ENCODE results near the gene SYNGR1. TPM values are rescaled to one million over a fixed set of nuclear protein-coding genes. Genes with fewer than 3 reads are reported as not detected.

SYNGR1 gene
- total RNA-seq, 2 experiments from 2014 or later: 2.4 to 3.8 TPM

DNA sequence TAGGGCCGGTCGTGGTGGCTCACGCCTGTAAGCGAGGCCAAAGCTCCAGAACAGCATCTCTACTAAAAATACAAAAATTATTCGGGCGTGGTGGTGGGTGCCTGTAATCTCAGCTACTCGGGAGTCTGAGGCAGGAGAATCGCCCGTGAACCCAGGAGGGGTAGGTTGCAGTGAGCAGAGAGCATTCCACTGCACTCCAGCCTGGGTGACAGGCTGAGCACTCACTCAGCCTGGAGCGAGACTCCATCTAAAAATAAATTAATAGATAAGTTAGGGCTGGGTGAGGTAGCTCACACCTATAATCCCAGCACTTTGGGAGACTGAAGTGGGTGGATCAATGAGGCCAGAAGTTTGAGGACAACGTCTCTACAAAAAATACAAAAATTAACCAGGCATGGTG lies 39.6 kb downstream of the SYNGR1 start:
- intact Hi-C loops (cut with micrococcal nuclease): loop anchor here (10.0 kb wide), 1 partner anchor 65 kb away; no protein-coding TSS in a partner anchor
- Mint-ChIP-seq H3K27me3 (no peaks in the 10 kb centered on the region), H3K27ac (no peak overlapping the region), H3K36me3 (ENCODE audit: low read depth) (no peaks in the 10 kb centered on the region), H3K9me3 (no peaks in the 10 kb centered on the region), H3K4me3 (peak overlapping the region; percentile 15), H3K4me1 (ENCODE audit: low read depth) (peaks cover 8% of the 10 kb centered on the region)
- ChIA-PET CTCF (interaction anchor here (1.0 to 1.4 kb wide), 2 partner anchors 10 to 45 kb away, joined by 3 to 5 read pairs; partner anchors contain the start of gene TAB1), POLR2A (interaction anchor here (0.6 to 1.7 kb wide), 3 partner anchors 9 to 71 kb away, joined by 3 to 6 read pairs (median 5); partner anchors contain the start of gene TAB1)
- TF ChIP-seq CTCF (IDR thresholded peaks at IDR 0.05): no peak
- ATAC-seq: no peak
- DNase-seq: no peak

GRCh38 chr22:39392341-39392948 lies 42.7 kb downstream of the SYNGR1 start:
- no peak overlapping the region for H3K27ac Mint-ChIP-seq
- H3K27me3 Mint-ChIP-seq: no peaks in the 10 kb centered on the region
- H3K4me1 Mint-ChIP-seq (ENCODE audit: low read depth): peaks cover 7% of the 10 kb centered on the region
- POLR2A ChIA-PET: interaction anchor here (1.8 kb wide), 1 partner anchor 73 kb away, joined by 7 read pairs; the partner anchor contains the start of gene RPL3
- no peak for TF ChIP-seq CTCF (IDR thresholded peaks at IDR 0.05)
- intact Hi-C loops (cut with micrococcal nuclease): no loop called here
- ATAC-seq: no peak
- no peak for DNase-seq
- CTCF ChIA-PET: interaction anchor here (0.9 to 2.3 kb wide), 2 partner anchors 23 to 137 kb away, joined by 3 to 7 read pairs; no protein-coding TSS in a partner anchor
- no peaks in the 10 kb centered on the region for H3K36me3 Mint-ChIP-seq (ENCODE audit: low read depth)
- no peak overlapping the region for H3K4me3 Mint-ChIP-seq
- H3K9me3 Mint-ChIP-seq: no peaks in the 10 kb centered on the region

- DNase-seq (no peak), ATAC-seq (no peak)
- peaks cover 5% of the 10 kb centered on the region for H3K36me3 Mint-ChIP-seq (ENCODE audit: low read depth)
- H3K27me3 Mint-ChIP-seq: no peaks in the 10 kb centered on the region
- H3K27ac Mint-ChIP-seq: no peak overlapping the region
- peaks cover 5% of the 10 kb centered on the region for H3K4me1 Mint-ChIP-seq (ENCODE audit: low read depth)
- H3K4me3 Mint-ChIP-seq: no peak overlapping the region
- CTCF ChIA-PET: no interaction called here
- intact Hi-C loops (cut with micrococcal nuclease): no loop called here
- TF ChIP-seq CTCF (IDR thresholded peaks at IDR 0.05): no peak
- POLR2A ChIA-PET: no interaction called here
- no peaks in the 10 kb centered on the region for H3K9me3 Mint-ChIP-seq
These were observed 46.4 kb downstream of the SYNGR1 start for GRCh38 chr22:39395936-39396796.

GRCh38 chr22:39396797-39397195 lies 47.0 kb downstream of the SYNGR1 start:
- no peak for TF ChIP-seq CTCF (IDR thresholded peaks at IDR 0.05)
- CTCF ChIA-PET: no interaction called here
- DNase-seq (no peak), ATAC-seq (no peak)
- Mint-ChIP-seq H3K36me3 (ENCODE audit: low read depth) (peaks cover 9% of the 10 kb centered on the region), H3K4me3 (no peak overlapping the region), H3K27me3 (no peaks in the 10 kb centered on the region), H3K9me3 (no peaks in the 10 kb centered on the region), H3K27ac (no peak overlapping the region), H3K4me1 (ENCODE audit: low read depth) (peaks cover 10% of the 10 kb centered on the region)
- intact Hi-C loops (cut with micrococcal nuclease): no loop called here
- POLR2A ChIA-PET: no interaction called here

DNA sequence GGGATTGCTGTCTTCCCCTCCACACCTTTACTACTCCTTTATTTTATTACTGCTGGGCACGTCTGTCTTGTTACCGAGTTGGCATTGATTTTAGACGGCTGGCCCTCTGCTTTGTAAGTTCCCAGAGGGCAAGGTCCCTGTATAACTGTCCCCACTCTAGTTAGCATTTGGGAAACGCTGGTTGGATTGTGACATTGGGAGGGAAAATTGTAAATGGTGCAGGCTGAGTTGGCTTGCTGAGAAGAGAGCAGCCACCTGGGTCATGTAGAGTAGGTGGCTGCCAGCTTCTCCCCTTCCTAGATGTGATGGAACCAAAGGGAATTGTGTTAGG lies 51.5 kb downstream of the SYNGR1 start:
- DNase-seq: no peak
- Mint-ChIP-seq H3K9me3 (no peaks in the 10 kb centered on the region), H3K27me3 (no peaks in the 10 kb centered on the region), H3K4me1 (ENCODE audit: low read depth) (peaks cover 41% of the 10 kb centered on the region), H3K36me3 (ENCODE audit: low read depth) (peaks cover 36% of the 10 kb centered on the region), H3K4me3 (peak overlapping the region; percentile 90), H3K27ac (no peak overlapping the region)
- intact Hi-C loops (cut with micrococcal nuclease): no loop called here
- ChIA-PET POLR2A (interaction anchor here (0.6 kb wide), 1 partner anchor 70 kb away, joined by 3 read pairs; no protein-coding TSS in a partner anchor), CTCF (no interaction called here)
- no peak for ATAC-seq
- no peak for TF ChIP-seq CTCF (IDR thresholded peaks at IDR 0.05)

Measured in activated CD8-positive, alpha-beta T cell treated with anti-CD3 and anti-CD28 coated beads for 36 hours (primary cell).